Neuronal stem cell (in vitro differentiated cells): ENCODE data around the gene PRDM5.

Experiments used
- DNase-seq: peaks from one replicate; pipeline ENCODE4 v3.0.0-alpha.2; 2013; ENCODE audit warnings: low spot score
- H2AFZ ChIP-seq: one replicate; pipeline ENCODE4 v1.6.1; 2013; ENCODE audit warnings: mild to moderate bottlenecking, low read length, inconsistent platforms
- H2AK5ac ChIP-seq: 2 replicates; pipeline ENCODE4 v1.6.1; 2013; ENCODE audit warnings: low read depth, mild to moderate bottlenecking, inconsistent platforms, low read length, moderate library complexity, mixed read lengths
- H2BK120ac ChIP-seq: 2 replicates; pipeline ENCODE4 v1.6.1; 2013; ENCODE audit warnings: low read depth, mild to moderate bottlenecking, inconsistent platforms, low read length, moderate library complexity, mixed read lengths
- H2BK12ac ChIP-seq: one replicate; pipeline ENCODE4 v1.6.1; 2013; ENCODE audit warnings: low read length, inconsistent platforms
- H2BK15ac ChIP-seq: 2 replicates; pipeline ENCODE4 v1.6.1; 2013; ENCODE audit warnings: mild to moderate bottlenecking, low read length, inconsistent platforms, mixed read lengths
- H2BK5ac ChIP-seq: one replicate; pipeline ENCODE4 v1.6.1; 2013; ENCODE audit warnings: inconsistent platforms, mild to moderate bottlenecking, low read length, moderate library complexity
- H3K14ac ChIP-seq: one replicate; pipeline ENCODE4 v1.6.1; 2013; ENCODE audit warnings: low read length, inconsistent platforms
- H3K18ac ChIP-seq: 2 replicates; pipeline ENCODE4 v1.6.1; 2013; ENCODE audit warnings: low read length, inconsistent platforms
- H3K23ac ChIP-seq: 2 replicates; pipeline ENCODE4 v1.6.1; 2013; ENCODE audit warnings: low read depth, mild to moderate bottlenecking, mixed read lengths, low read length, inconsistent platforms; ENCODE audit not compliant: poor library complexity
- H3K27ac ChIP-seq: replicated peaks from 3 replicates; pipeline ENCODE4 v1.5.1; 2013; ENCODE audit warnings: low read length, inconsistent platforms
- H3K27me3 ChIP-seq, 3 experiments: 2 replicates each; pipeline ENCODE4 v1.6.1; 2013; ENCODE audit warnings: low read length in 3 of 3, mild to moderate bottlenecking in 2 of 3, inconsistent platforms in 1 of 3, low read depth in 1 of 3, mixed read lengths in 1 of 3, moderate library complexity in 1 of 3; ENCODE audit not compliant: control insufficient read depth in 3 of 3, insufficient read depth in 3 of 3
- H3K36me3 ChIP-seq, 2 donors: replicated peaks in 1 of 2; 2 replicates each; pipeline ENCODE4 v1.6.1; 2013; ENCODE audit warnings: low read length in 2 of 2; ENCODE audit not compliant: control insufficient read depth in 2 of 2, insufficient read depth in 2 of 2
- H3K4ac ChIP-seq: 2 replicates; pipeline ENCODE4 v1.6.1; 2013; ENCODE audit warnings: inconsistent platforms, mild to moderate bottlenecking, low read length, moderate library complexity
- H3K4me1 ChIP-seq, 2 donors: 1 replicate in 1 of 2; 2 replicates in 1 of 2; pipeline ENCODE4 v1.6.1; 2013; ENCODE audit warnings: low read length in 2 of 2, low read depth in 1 of 2; ENCODE audit not compliant: control insufficient read depth in 2 of 2, insufficient read depth in 1 of 2
- H3K4me2 ChIP-seq: one replicate; pipeline ENCODE4 v1.6.1; 2013; ENCODE audit warnings: mild to moderate bottlenecking, low read length, inconsistent platforms; ENCODE audit not compliant: insufficient read depth, poor library complexity, severe bottlenecking
- H3K4me3 ChIP-seq, 2 donors: 2 replicates each; pipeline ENCODE4 v1.5.1; 2013; ENCODE audit warnings: low read length in 2 of 2, mild to moderate bottlenecking in 2 of 2, inconsistent platforms in 1 of 2, moderate library complexity in 1 of 2
- H3K79me1 ChIP-seq: one replicate; pipeline ENCODE4 v1.6.1; 2013; ENCODE audit warnings: low read depth, mild to moderate bottlenecking, inconsistent platforms, low read length, moderate library complexity
- H3K9ac ChIP-seq: one replicate; pipeline ENCODE4 v1.6.1; 2013; ENCODE audit warnings: mild to moderate bottlenecking, low read depth, low read length, inconsistent platforms; ENCODE audit not compliant: poor library complexity
- H3K9me3 ChIP-seq, 2 donors: replicated peaks in 1 of 2; 2 replicates each; pipeline versions ENCODE3 to v1.6.1; 2013; ENCODE audit warnings: low read length in 2 of 2, mild to moderate bottlenecking in 2 of 2, inconsistent platforms in 1 of 2, low read depth in 1 of 2, mixed read lengths in 1 of 2, moderate library complexity in 1 of 2; ENCODE audit not compliant: control insufficient read depth in 2 of 2, insufficient read depth in 1 of 2
- H4K8ac ChIP-seq: one replicate; pipeline ENCODE4 v1.6.1; 2013; ENCODE audit warnings: low read depth, mild to moderate bottlenecking, inconsistent platforms, low read length, moderate library complexity
- H4K91ac ChIP-seq: one replicate; pipeline ENCODE4 v1.6.1; 2013; ENCODE audit warnings: low read length, low read depth, mild to moderate bottlenecking, inconsistent platforms; ENCODE audit not compliant: poor library complexity
- WGBS, 2 donors: extraction: QIAGEN DNeasy Blood & Tissue Kit; methylation state at CpG; one replicate each; pipeline ENCODE4 v1.1.7; 2013; ENCODE audit warnings: missing lambda C conversion rate in 2 of 2, mixed read lengths in 1 of 2; ENCODE audit not compliant: insufficient read length in 2 of 2, insufficient replicate concordance in 1 of 2; ENCODE audit errors: extremely low coverage in 2 of 2; 5-methylcytosine and 5-hydroxymethylcytosine counted together

The PRDM5 gene

DNA sequence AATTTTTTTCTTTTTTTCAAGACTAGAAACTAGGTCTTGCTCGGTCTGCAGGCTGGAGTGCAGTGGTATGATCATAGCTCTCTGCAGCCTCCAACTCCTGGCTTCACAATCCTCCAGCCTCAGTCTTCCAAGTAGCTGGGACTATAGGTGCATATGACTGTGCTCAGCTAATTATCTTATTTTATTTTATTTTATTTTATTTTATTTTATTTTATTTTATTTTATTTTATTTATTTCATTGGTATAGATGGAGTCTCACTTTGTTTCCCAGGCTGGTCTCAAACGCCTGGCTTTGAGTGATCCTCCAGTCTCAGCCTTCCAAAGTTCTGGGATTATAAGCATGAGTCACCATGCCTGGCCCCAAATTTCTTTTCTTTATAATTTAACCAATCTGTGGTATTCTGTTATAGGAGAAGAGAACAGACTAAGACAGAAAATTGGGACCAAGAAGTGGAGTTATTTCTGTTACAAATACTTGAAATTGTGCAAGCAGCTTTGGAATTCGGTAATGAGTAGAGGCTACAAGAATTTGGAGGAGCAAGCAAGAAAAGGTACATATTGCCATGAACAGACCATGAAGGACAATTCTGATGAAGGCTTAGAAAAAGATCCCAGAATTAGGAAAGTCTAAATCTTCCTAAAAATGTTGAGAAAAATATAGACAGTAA is 4.0 kb upstream of the PRDM5 start:
- no CpG with 5 or more reads among the region's 3 CpGs for WGBS, 2 donors
- Histone ChIP-seq H4K91ac (no peak overlapping the region), H3K23ac (no peak overlapping the region), H3K14ac (no peak overlapping the region), H2BK12ac (no peak overlapping the region), H2BK15ac (no peak overlapping the region), H2BK5ac (no peak overlapping the region), H3K4me2 (no peak overlapping the region), H3K27me3 (peaks cover 0 to 9% (median 0%) of the 10 kb centered on the region in 3 experiments), H3K4me3 (no peak overlapping the region), H3K18ac (no peak overlapping the region), H3K9ac (no peak overlapping the region), H3K9me3 (no peaks in the 10 kb centered on the region), H3K79me1 (no peaks in the 10 kb centered on the region), H4K8ac (no peak overlapping the region), H2BK120ac (no peak overlapping the region), H2AK5ac (no peak overlapping the region), H2AFZ (no peak overlapping the region), H3K36me3 (no peaks in the 10 kb centered on the region), H3K4me1 (peaks cover 4% of the 10 kb centered on the region in 2 donors), H3K4ac (no peak overlapping the region), H3K27ac (no peak overlapping the region)
- DNase-seq: no peak

DNA sequence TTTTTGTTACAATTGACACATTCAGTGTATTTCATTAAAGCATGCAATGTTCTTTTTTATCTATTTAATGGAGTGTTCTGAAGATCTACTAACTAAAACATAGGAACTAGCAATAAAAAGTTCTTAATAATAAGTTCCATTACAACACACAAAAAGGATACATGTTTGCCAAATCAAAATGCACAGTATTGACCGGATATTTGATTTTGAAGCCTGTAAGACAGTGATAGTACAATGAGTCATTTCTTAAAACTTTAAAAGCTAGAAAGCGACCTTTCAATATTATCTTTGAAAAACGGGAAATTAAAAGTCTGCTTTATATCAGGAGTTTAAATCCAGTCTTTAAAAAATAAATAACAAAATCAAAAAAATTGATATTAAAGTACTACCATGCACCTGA is 2.4 kb upstream of the PRDM5 start:
- Histone ChIP-seq H3K4me2 (no peak overlapping the region), H3K36me3 (no peaks in the 10 kb centered on the region), H4K91ac (no peak overlapping the region)

DNA sequence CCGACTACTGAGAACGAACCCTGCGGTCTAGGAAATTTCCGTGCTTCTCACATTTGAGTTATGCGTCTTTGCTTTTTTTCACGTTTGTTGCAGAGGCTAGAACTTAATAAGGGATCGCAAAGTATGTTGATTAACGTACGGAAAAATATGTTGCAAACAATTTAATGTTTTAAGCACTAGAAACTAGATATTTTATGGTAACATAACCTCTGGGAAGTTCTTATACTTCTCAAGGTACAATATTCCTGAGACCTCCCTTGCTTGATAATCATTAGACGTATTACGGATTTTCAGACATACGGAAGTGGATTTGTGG is 639 bp upstream of the PRDM5 start:
- H3K27ac ChIP-seq: peak overlapping the region; percentile 87

More for the DNA sequence above, 2.4 kb upstream of the PRDM5 start:
- no CpG with 5 or more reads among the region's 3 CpGs for WGBS, 2 donors
- Histone ChIP-seq H2AK5ac (no peak overlapping the region), H3K23ac (no peak overlapping the region), H2BK5ac (no peak overlapping the region), H3K18ac (no peak overlapping the region), H3K4ac (no peak overlapping the region), H4K8ac (no peak overlapping the region), H3K9me3 (no peaks in the 10 kb centered on the region), H3K79me1 (no peaks in the 10 kb centered on the region), H2AFZ (no peak overlapping the region), H2BK15ac (no peak overlapping the region), H2BK120ac (no peak overlapping the region), H3K4me1 (peaks cover 6 to 8% of the 10 kb centered on the region in 2 donors), H3K27ac (no peak overlapping the region), H3K9ac (no peak overlapping the region), H3K4me3 (no peak overlapping the region), H2BK12ac (no peak overlapping the region), H3K27me3 (no peaks in the 10 kb centered on the region), H3K14ac (no peak overlapping the region)
- no peak for DNase-seq

DNA sequence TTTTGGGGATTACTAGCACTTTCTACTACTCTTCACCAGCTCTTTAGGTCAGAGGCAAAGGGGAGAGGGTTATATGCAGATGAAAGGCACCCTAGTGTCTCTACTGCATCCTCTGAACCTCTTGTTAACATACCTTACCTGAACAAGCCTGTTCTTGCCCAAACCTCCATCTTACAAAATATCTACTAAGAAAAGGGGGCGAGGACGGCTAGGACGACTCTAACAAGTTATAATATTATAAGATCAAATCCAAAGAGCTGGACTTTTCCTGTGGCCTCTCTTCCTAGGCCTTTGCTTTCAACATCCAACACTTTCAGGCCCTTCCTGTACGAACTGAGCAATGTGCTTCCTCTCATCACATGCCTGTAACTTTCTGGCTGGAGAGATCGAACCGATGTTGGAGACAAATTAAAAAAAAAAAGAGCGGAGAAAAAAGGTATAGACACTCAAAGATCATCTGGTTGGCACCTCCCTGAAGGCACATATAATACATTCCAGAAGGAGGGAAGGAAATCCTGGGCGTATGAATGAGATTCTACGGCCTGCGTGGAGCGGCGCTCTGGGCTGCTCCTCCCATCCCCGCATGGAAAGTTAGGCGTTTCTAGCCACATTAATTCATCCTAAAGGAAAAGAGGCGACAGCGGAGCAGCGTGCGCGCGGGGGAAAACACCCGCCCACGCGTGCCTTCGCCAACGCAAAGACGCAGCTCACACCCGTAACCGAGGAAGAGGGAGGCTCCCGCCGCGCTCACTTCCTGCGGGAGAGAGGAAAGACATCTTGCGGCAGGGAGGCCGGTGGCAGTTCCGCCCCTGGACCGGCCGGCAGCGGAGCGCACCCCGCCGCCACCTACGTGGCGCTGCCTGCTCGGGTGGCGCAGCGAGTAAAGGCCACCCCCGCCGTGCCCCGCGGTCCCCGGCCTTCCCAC is 808 bp downstream of the PRDM5 start:
- peak overlapping the region; percentile 98 for H3K9ac ChIP-seq
- peak overlapping the region; percentile 92 for H2BK5ac ChIP-seq
- H4K91ac ChIP-seq: peak overlapping the region; percentile 35
- peak overlapping the region; percentile 45 for H3K23ac ChIP-seq
- no peaks in the 10 kb centered on the region for H3K9me3 ChIP-seq
- peaks cover 0 to 3% of the 10 kb centered on the region in 2 donors for H3K36me3 ChIP-seq
- H3K14ac ChIP-seq: peak overlapping the region; percentile 39
- no peaks in the 10 kb centered on the region for H3K79me1 ChIP-seq
- peak overlapping the region; percentile 97 for H3K18ac ChIP-seq
- peak overlapping the region; percentile 77 for H3K4me2 ChIP-seq
- peak overlapping the region; percentile 72 for H2BK120ac ChIP-seq
- peak overlapping the region; percentile 84 to 92 for H3K4me3 ChIP-seq
- peak overlapping the region; percentile 96 for H2AFZ ChIP-seq
- H3K27ac ChIP-seq: peak overlapping the region; percentile 87
- no peak overlapping the region for H2AK5ac ChIP-seq
- no peak for DNase-seq
- peak overlapping the region; percentile 73 for H4K8ac ChIP-seq
- no CpG with 5 or more reads among the region's 51 CpGs for WGBS, 2 donors
- H3K27me3 ChIP-seq: no peaks in the 10 kb centered on the region
- H3K4me1 ChIP-seq: peaks cover 9 to 12% of the 10 kb centered on the region in 2 donors
- H2BK15ac ChIP-seq: peak overlapping the region; percentile 96
- peak overlapping the region; percentile 67 for H3K4ac ChIP-seq
- H2BK12ac ChIP-seq: peak overlapping the region; percentile 87

More for the DNA sequence above, 639 bp upstream of the PRDM5 start:
- peak overlapping the region; percentile 92 for H2BK5ac ChIP-seq
- no peak overlapping the region for H3K9ac ChIP-seq
- peak overlapping the region; percentile 96 for H2AFZ ChIP-seq
- no peak for DNase-seq
- H2BK15ac ChIP-seq: no peak overlapping the region
- peaks cover 0 to under 1% of the 10 kb centered on the region in 2 donors for H3K36me3 ChIP-seq
- H4K91ac ChIP-seq: no peak overlapping the region
- no peak overlapping the region for H3K18ac ChIP-seq
- no peak overlapping the region for H2BK120ac ChIP-seq
- no peaks in the 10 kb centered on the region for H3K9me3 ChIP-seq
- H3K27me3 ChIP-seq: no peaks in the 10 kb centered on the region
- no CpG with 5 or more reads among the region's 12 CpGs for WGBS, 2 donors
- peak overlapping the region; percentile 84 to 92 for H3K4me3 ChIP-seq
- H3K23ac ChIP-seq: no peak overlapping the region
- no peak overlapping the region for H4K8ac ChIP-seq
- no peak overlapping the region for H3K14ac ChIP-seq
- no peak overlapping the region for H2BK12ac ChIP-seq
- no peaks in the 10 kb centered on the region for H3K79me1 ChIP-seq
- H3K4ac ChIP-seq: no peak overlapping the region
- H3K4me2 ChIP-seq: peak overlapping the region; percentile 77
- H2AK5ac ChIP-seq: no peak overlapping the region
- H3K4me1 ChIP-seq: peaks cover 6 to 8% of the 10 kb centered on the region in 2 donors
